ENCODE results near the gene BTG2. TPM values are rescaled to one million over a fixed set of nuclear protein-coding genes. Genes with fewer than 3 reads are reported as not detected.

BTG2 gene
- total and polyA plus RNA-seq, 2 experiments from 2014 or later = 197 to 274 TPM

DNA sequence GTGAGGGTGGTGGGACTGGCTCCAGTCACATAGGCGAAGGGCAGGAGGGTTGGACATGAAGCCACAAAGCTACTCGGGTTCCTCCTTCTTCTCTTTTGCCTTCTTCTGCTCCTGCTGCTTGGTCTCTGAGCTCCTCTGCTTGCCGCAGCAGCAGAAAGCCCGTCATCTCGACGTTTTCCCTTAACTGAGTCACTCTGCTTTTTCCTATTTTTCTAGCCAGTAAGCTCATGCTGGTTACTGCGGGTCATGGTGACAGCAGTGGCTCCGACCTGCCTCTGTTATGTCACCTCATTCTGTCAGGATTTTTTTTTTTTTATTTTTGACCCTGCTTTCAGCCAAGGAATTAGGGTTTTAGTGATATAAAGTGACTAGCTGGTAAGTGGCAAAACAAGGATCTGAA, 48.2 kb downstream of the BTG2 start:
- WGBS (ENCODE audit: low lambda C conversion rate, missing lambda C conversion rate) = 83% methylated on average over 8 of the region's 8 CpGs
- no peak overlapping the region for H2AFZ ChIP-seq
- no peaks in the 10 kb centered on the region for H3K36me3 ChIP-seq (replicated peaks; ENCODE audit: insufficient read depth, low read depth)
- TF ChIP-seq CTCF (IDR thresholded peaks at IDR 0.05; ENCODE audit: poor library complexity) (no peak), EZH2 (IDR thresholded peaks at IDR 0.05; ENCODE audit: borderline replicate concordance) (no peak), EZH2phosphoT487 (IDR thresholded peaks at IDR 0.05; ENCODE audit: low read depth, severe bottlenecking, unreplicated experiment) (no peak)
- H3K4me1 ChIP-seq (ENCODE audit: insufficient read depth) = peaks cover 16% of the 10 kb centered on the region
- no peak overlapping the region for H3K4me2 ChIP-seq
- H3K79me2 ChIP-seq = peaks cover 14% of the 10 kb centered on the region
- H3K27ac ChIP-seq = no peak overlapping the region
- H3K4me3 ChIP-seq = no peak overlapping the region
- DNase-seq (ENCODE audit: low spot score) = no peak
- no peaks in the 10 kb centered on the region for H3K27me3 ChIP-seq
- no peaks in the 10 kb centered on the region for H4K20me1 ChIP-seq (ENCODE audit: insufficient read depth, poor library complexity, severe bottlenecking)
- H3K9me2 ChIP-seq (replicated peaks; ENCODE audit: insufficient read depth) = no peaks in the 10 kb centered on the region
- no peaks in the 10 kb centered on the region for H3K9me3 ChIP-seq (ENCODE audit: low read depth)

GRCh38 chr1:203354246-203354645, 48.9 kb downstream of the BTG2 start:
- no peaks in the 10 kb centered on the region for H3K9me2 ChIP-seq (replicated peaks; ENCODE audit: insufficient read depth)
- H3K27ac ChIP-seq = no peak overlapping the region
- no peaks in the 10 kb centered on the region for H3K9me3 ChIP-seq (ENCODE audit: low read depth)
- no peak overlapping the region for H2AFZ ChIP-seq
- H3K4me3 ChIP-seq = no peak overlapping the region
- peaks cover 6% of the 10 kb centered on the region for H3K79me2 ChIP-seq
- H3K4me1 ChIP-seq (ENCODE audit: insufficient read depth) = peaks cover 18% of the 10 kb centered on the region
- 67% methylated on average over 2 of the region's 2 CpGs for WGBS (ENCODE audit: low lambda C conversion rate, missing lambda C conversion rate)
- DNase-seq (ENCODE audit: low spot score) = no peak
- H4K20me1 ChIP-seq (ENCODE audit: insufficient read depth, poor library complexity, severe bottlenecking) = no peaks in the 10 kb centered on the region
- H3K27me3 ChIP-seq = no peaks in the 10 kb centered on the region
- TF ChIP-seq EZH2phosphoT487 (IDR thresholded peaks at IDR 0.05; ENCODE audit: low read depth, severe bottlenecking, unreplicated experiment) (no peak), EZH2 (IDR thresholded peaks at IDR 0.05; ENCODE audit: borderline replicate concordance) (no peak), CTCF (IDR thresholded peaks at IDR 0.05; ENCODE audit: poor library complexity) (no peak)
- H3K36me3 ChIP-seq (replicated peaks; ENCODE audit: insufficient read depth, low read depth) = no peaks in the 10 kb centered on the region
- H3K4me2 ChIP-seq = no peak overlapping the region

- TF ChIP-seq CTCF (IDR thresholded peaks at IDR 0.05; ENCODE audit: poor library complexity) = no peak
- no peak for TF ChIP-seq EZH2 (IDR thresholded peaks at IDR 0.05; ENCODE audit: borderline replicate concordance)
- no peak for TF ChIP-seq EZH2phosphoT487 (IDR thresholded peaks at IDR 0.05; ENCODE audit: low read depth, severe bottlenecking, unreplicated experiment)
- Histone ChIP-seq H3K4me2 (no peak overlapping the region), H3K79me2 (no peaks in the 10 kb centered on the region), H3K4me3 (no peak overlapping the region), H4K20me1 (ENCODE audit: insufficient read depth, poor library complexity, severe bottlenecking) (no peaks in the 10 kb centered on the region), H3K4me1 (ENCODE audit: insufficient read depth) (peaks cover 18% of the 10 kb centered on the region), H3K9me2 (replicated peaks; ENCODE audit: insufficient read depth) (no peaks in the 10 kb centered on the region), H3K27me3 (no peaks in the 10 kb centered on the region), H3K9me3 (ENCODE audit: low read depth) (no peaks in the 10 kb centered on the region), H3K27ac (peak overlapping the region; percentile 11), H3K36me3 (replicated peaks; ENCODE audit: insufficient read depth, low read depth) (no peaks in the 10 kb centered on the region), H2AFZ (no peak overlapping the region)
- DNase-seq (ENCODE audit: low spot score) = peak; percentile 49
These were observed 53.8 kb downstream of the BTG2 start for GRCh38 chr1:203359010-203359571.

Small RNA genes lying within 50 kb of the gene (small RNA-seq; reads per million reads assigned to genes)
- gene AL359837.1 (not detected), gene RNU6-487P (not detected)

Other genes with a start within 250 kb of the BTG2 start
- gene MYOG, start 219.5 kb upstream of the BTG2 start, total RNA-seq = not detected in 2 replicates
- gene MYOG, start 219.5 kb upstream of the BTG2 start, polyA plus RNA-seq = not detected in 2 replicates
- gene ADORA1, start 177.8 kb upstream of the BTG2 start, total RNA-seq = 2.3 and 2.4 TPM in 2 replicates
- 1.6 and 2.0 TPM in 2 replicates for gene ADORA1, start 177.8 kb upstream of the BTG2 start, polyA plus RNA-seq
- not detected in 2 replicates for gene MYBPH, start 129.7 kb upstream of the BTG2 start, total RNA-seq
- gene MYBPH, start 129.7 kb upstream of the BTG2 start, polyA plus RNA-seq = 0.70 TPM in 1 of 2 replicates, not detected in the other
- gene CHI3L1, start 118.8 kb upstream of the BTG2 start, total RNA-seq = 8.4 and 12.8 TPM in 2 replicates
- gene CHI3L1, start 118.8 kb upstream of the BTG2 start, polyA plus RNA-seq = 21.8 and 25.3 TPM in 2 replicates
- 0.20 and 0.93 TPM in 2 replicates for gene CHIT1, start 75.8 kb upstream of the BTG2 start, total RNA-seq
- gene CHIT1, start 75.8 kb upstream of the BTG2 start, polyA plus RNA-seq = 0.30 and 1.1 TPM in 2 replicates
- 118 and 132 TPM in 2 replicates for gene FMOD, start 45.6 kb downstream of the BTG2 start, total RNA-seq
- 125 and 161 TPM in 2 replicates for gene FMOD, start 45.6 kb downstream of the BTG2 start, polyA plus RNA-seq
- gene PRELP, start 170.3 kb downstream of the BTG2 start, total RNA-seq = 0.83 and 0.84 TPM in 2 replicates
- gene PRELP, start 170.3 kb downstream of the BTG2 start, polyA plus RNA-seq = 8.7 and 10.8 TPM in 2 replicates
- not detected in 2 replicates for gene OPTC, start 188.6 kb downstream of the BTG2 start, total RNA-seq
- 0.28 TPM in 1 of 2 replicates, not detected in the other for gene OPTC, start 188.6 kb downstream of the BTG2 start, polyA plus RNA-seq